Hepatocyte (in vitro differentiated cells): ENCODE data around the gene ADGRD2.

Experiments used
- CTCF ChIP-seq: fragments of 200-600 bp; sonication (generic); IDR thresholded peaks from 2 replicates; pipeline ENCODE4 v1.5.1; 2016; ENCODE audit warnings: antibody characterized with exemption, mild to moderate bottlenecking; ENCODE audit not compliant: poor library complexity
- EZH2 ChIP-seq: fragments of 200-600 bp; sonication (generic); IDR thresholded peaks from 2 replicates; pipeline ENCODE4 v1.6.1; 2016; ENCODE audit warnings: antibody characterized with exemption, mild to moderate bottlenecking, borderline replicate concordance

- TF ChIP-seq CTCF (no peak), EZH2 (no peak)
These were observed 41.1 kb downstream of the ADGRD2 start for GRCh38 chr9:124491049-124491975.
